ENCODE results near the gene AP5B1. TPM values are rescaled to one million over a fixed set of nuclear protein-coding genes. Genes with fewer than 3 reads are reported as not detected.

The AP5B1 gene
- total and polyA plus RNA-seq, 9 of the 15 experiments (the other 6 are each of a cell fraction or from before 2014, with no cell fraction given): 0.51 to 24.2 (median 5.1) TPM

DNA sequence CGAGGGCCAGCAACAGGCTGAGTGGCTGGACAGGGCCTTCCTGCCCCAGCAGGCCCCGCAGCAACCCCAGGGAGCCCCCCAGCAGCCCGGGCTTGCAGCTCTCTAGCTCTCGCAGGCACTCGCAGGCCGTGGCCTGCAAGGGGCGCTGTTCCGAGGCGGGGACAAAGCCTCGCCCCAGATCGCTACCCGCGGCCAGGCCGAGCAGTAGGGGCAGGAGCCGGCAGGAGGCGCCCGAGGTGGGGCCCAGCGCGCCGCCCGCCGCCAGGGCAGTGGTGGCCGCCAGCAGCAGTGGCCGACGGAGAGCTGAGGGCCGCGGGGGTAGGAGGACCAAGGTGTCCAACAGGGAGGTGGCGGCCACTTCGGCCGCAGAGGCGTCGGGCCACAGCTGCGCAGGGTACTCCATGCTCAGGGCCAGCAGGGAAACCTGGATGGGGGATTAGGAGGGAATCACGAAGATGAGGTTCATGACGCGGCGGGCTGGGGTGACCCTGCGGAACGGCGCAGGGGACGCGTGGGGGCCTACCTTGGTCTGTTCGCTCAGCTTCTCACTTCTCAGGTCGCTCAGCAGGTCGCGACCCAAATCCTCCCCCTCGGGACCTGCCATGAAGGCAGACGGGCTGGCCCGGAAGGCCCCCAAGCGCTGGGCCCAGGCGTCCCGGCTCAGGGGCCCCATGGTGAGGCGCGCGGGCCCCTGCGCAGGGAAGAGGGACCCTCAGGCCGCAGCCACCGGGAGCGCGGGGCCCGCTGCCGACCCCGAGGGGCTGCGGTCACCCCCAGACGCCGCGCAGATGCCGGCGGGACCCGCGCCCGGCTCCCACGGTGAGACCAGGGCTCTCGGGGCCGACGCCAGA lies 632 bp downstream of the AP5B1 start (continued):
- TF ChIP-seq, protein P1, sequence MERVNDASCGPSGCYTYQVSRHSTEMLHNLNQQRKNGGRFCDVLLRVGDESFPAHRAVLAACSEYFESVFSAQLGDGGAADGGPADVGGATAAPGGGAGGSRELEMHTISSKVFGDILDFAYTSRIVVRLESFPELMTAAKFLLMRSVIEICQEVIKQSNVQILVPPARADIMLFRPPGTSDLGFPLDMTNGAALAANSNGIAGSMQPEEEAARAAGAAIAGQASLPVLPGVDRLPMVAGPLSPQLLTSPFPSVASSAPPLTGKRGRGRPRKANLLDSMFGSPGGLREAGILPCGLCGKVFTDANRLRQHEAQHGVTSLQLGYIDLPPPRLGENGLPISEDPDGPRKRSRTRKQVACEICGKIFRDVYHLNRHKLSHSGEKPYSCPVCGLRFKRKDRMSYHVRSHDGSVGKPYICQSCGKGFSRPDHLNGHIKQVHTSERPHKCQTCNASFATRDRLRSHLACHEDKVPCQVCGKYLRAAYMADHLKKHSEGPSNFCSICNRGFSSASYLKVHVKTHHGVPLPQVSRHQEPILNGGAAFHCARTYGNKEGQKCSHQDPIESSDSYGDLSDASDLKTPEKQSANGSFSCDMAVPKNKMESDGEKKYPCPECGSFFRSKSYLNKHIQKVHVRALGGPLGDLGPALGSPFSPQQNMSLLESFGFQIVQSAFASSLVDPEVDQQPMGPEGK (CRISPR knock-in tag; IDR thresholded peaks at IDR 0.05; ENCODE audit: borderline replicate concordance): no peak
- TF ChIP-seq ILF3 (IDR thresholded peaks at IDR 0.05; ENCODE audit: borderline replicate concordance) (0 out of 2 replicates have a peak, but pooled peaks have one; percentile 44), GTF2F1 (IDR thresholded peaks at IDR 0.05; ENCODE audit: low read depth, low read length) (no peak), MIER1 (IDR thresholded peaks at IDR 0.05; ENCODE audit: low read depth) (no peak), SMAD1 (IDR thresholded peaks at IDR 0.05; ENCODE audit: low read depth, low read length, partially characterized antibody) (no peak), MYBL2 (IDR thresholded peaks at IDR 0.05; ENCODE audit: low read depth) (no peak), MYBL2 (CRISPR knock-in tag; IDR thresholded peaks at IDR 0.05; ENCODE audit: borderline replicate concordance) (no peak), POLR3A (IDR thresholded peaks at IDR 0.05; ENCODE audit: borderline replicate concordance, extremely low read depth, insufficient read depth, insufficient read length) (no peak), SMARCC2 (IDR thresholded peaks at IDR 0.05; ENCODE audit: low read depth) (no peak), CCNT2 (IDR thresholded peaks at IDR 0.05; ENCODE audit: borderline replicate concordance, extremely low read depth, insufficient read length, low read depth, low read length) (peak; percentile 62), NR4A1 (CRISPR knock-in tag; IDR thresholded peaks at IDR 0.05) (no peak), NR4A1 (tag; IDR thresholded peaks at IDR 0.05) (no peak), ZNF699 (CRISPR knock-in tag; IDR thresholded peaks at IDR 0.05; ENCODE audit: insufficient replicate concordance) (no peak), SRSF9 (IDR thresholded peaks at IDR 0.05; ENCODE audit: borderline replicate concordance, low read depth, low read length) (no peak), ZNF12 (CRISPR knock-in tag; IDR thresholded peaks at IDR 0.05) (no peak), COPS2 (conservative IDR thresholded peaks at IDR 0.05) (no peak), SNRNP70 (optimal IDR thresholded peaks at IDR 0.05; ENCODE audit: low read depth, low read length) (no peak)
- TF ChIP-seq, protein P2, sequence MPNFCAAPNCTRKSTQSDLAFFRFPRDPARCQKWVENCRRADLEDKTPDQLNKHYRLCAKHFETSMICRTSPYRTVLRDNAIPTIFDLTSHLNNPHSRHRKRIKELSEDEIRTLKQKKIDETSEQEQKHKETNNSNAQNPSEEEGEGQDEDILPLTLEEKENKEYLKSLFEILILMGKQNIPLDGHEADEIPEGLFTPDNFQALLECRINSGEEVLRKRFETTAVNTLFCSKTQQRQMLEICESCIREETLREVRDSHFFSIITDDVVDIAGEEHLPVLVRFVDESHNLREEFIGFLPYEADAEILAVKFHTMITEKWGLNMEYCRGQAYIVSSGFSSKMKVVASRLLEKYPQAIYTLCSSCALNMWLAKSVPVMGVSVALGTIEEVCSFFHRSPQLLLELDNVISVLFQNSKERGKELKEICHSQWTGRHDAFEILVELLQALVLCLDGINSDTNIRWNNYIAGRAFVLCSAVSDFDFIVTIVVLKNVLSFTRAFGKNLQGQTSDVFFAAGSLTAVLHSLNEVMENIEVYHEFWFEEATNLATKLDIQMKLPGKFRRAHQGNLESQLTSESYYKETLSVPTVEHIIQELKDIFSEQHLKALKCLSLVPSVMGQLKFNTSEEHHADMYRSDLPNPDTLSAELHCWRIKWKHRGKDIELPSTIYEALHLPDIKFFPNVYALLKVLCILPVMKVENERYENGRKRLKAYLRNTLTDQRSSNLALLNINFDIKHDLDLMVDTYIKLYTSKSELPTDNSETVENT (CRISPR knock-in tag; IDR thresholded peaks at IDR 0.05): no peak; the same call in 1 of the 2 replicates
- TF ChIP-seq, protein P3, sequence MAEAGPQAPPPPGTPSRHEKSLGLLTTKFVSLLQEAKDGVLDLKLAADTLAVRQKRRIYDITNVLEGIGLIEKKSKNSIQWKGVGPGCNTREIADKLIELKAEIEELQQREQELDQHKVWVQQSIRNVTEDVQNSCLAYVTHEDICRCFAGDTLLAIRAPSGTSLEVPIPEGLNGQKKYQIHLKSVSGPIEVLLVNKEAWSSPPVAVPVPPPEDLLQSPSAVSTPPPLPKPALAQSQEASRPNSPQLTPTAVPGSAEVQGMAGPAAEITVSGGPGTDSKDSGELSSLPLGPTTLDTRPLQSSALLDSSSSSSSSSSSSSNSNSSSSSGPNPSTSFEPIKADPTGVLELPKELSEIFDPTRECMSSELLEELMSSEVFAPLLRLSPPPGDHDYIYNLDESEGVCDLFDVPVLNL (CRISPR knock-in tag; IDR thresholded peaks at IDR 0.05; ENCODE audit: low read depth): no peak
